Chondrocyte (in vitro differentiated cells): ENCODE results near the gene HSD11B1. TPM values are rescaled to one million over a fixed set of nuclear protein-coding genes. Genes with fewer than 3 reads are reported as not detected.
A peak's percentile ranks its signal among the peaks of the same experiment; 100 is the strongest.

ENCODE experiments used
- DNase-seq: peaks from one replicate; pipeline ENCODE4 v3.0.0; 2021; ENCODE audit warnings: mixed read lengths, low spot score
- H3K27ac Mint-ChIP-seq: one replicate; pipeline ENCODE4 v1.8.0; 2021; ENCODE audit warnings: mild to moderate bottlenecking, moderate library complexity, mixed read lengths; ENCODE audit not compliant: unreplicated experiment
- H3K27me3 Mint-ChIP-seq: 2 replicates; pipeline ENCODE4 v1.8.0; 2021; ENCODE audit warnings: low read depth, mixed read lengths
- H3K36me3 Mint-ChIP-seq: 2 replicates; pipeline ENCODE4 v1.8.0; 2021; ENCODE audit warnings: low read depth, mixed read lengths
- H3K4me1 Mint-ChIP-seq: 2 replicates; pipeline ENCODE4 v1.8.0; 2021; ENCODE audit warnings: low read depth, mild to moderate bottlenecking, mixed read lengths
- H3K4me3 Mint-ChIP-seq: one replicate; pipeline ENCODE4 v1.8.0; 2021; ENCODE audit warnings: mild to moderate bottlenecking, moderate library complexity, mixed read lengths; ENCODE audit not compliant: unreplicated experiment
- H3K9me3 Mint-ChIP-seq: 2 replicates; pipeline ENCODE4 v1.8.0; 2021; ENCODE audit warnings: low read depth, mixed read lengths
- CTCF ChIP-seq: fragments of 200-600 bp; sonication (generic); IDR thresholded peaks from 2 replicates; pipeline ENCODE4 v1.5.0; 2021; ENCODE audit warnings: antibody characterized with exemption, mild to moderate bottlenecking, moderate library complexity
- total RNA-seq: library from RNA; stranded (reverse); gene quantifications from 3 replicates; pipeline ENCODE4 v1.2.1, GENCODE V29; 2021

Gene HSD11B1
- total RNA-seq, 1 donor from 2014 or later = not detected

- H3K36me3 Mint-ChIP-seq = no peaks in the 10 kb centered on the region
- H3K27me3 Mint-ChIP-seq = peaks cover 24% of the 10 kb centered on the region
- H3K4me1 Mint-ChIP-seq = peaks cover 13% of the 10 kb centered on the region
- no peak overlapping the region for H3K4me3 Mint-ChIP-seq
- TF ChIP-seq CTCF = no peak
- H3K27ac Mint-ChIP-seq = no peak overlapping the region
- H3K9me3 Mint-ChIP-seq = no peaks in the 10 kb centered on the region
- no peak for DNase-seq
Measured at GRCh38 chr1:209741193-209741592, 36.5 kb downstream of the HSD11B1 start.

- H3K27me3 Mint-ChIP-seq = peaks cover 24% of the 10 kb centered on the region
- no peak overlapping the region for H3K4me3 Mint-ChIP-seq
- no peaks in the 10 kb centered on the region for H3K9me3 Mint-ChIP-seq
- no peaks in the 10 kb centered on the region for H3K36me3 Mint-ChIP-seq
- DNase-seq = no peak
- peaks cover 13% of the 10 kb centered on the region for H3K4me1 Mint-ChIP-seq
- H3K27ac Mint-ChIP-seq = no peak overlapping the region
- no peak for TF ChIP-seq CTCF
Measured at GRCh38 chr1:209741889-209742288, 37.2 kb downstream of the HSD11B1 start.

GRCh38 chr1:209742409-209743144, 37.9 kb downstream of the HSD11B1 start:
- no peak for DNase-seq
- Mint-ChIP-seq H3K9me3 (no peaks in the 10 kb centered on the region), H3K4me3 (no peak overlapping the region), H3K27me3 (peaks cover 19% of the 10 kb centered on the region), H3K36me3 (no peaks in the 10 kb centered on the region), H3K4me1 (peaks cover 14% of the 10 kb centered on the region), H3K27ac (peak overlapping the region; percentile 56)
- no peak for TF ChIP-seq CTCF

- Mint-ChIP-seq H3K9me3 (no peaks in the 10 kb centered on the region), H3K36me3 (no peaks in the 10 kb centered on the region), H3K4me3 (no peak overlapping the region), H3K4me1 (peaks cover 19% of the 10 kb centered on the region), H3K27ac (no peak overlapping the region), H3K27me3 (peaks cover 16% of the 10 kb centered on the region)
- no peak for TF ChIP-seq CTCF
- DNase-seq = no peak
Measured at GRCh38 chr1:209743145-209743482, 38.5 kb downstream of the HSD11B1 start.

- DNase-seq = no peak
- TF ChIP-seq CTCF = no peak
- no peaks in the 10 kb centered on the region for H3K36me3 Mint-ChIP-seq
- H3K4me3 Mint-ChIP-seq = no peak overlapping the region
- no peaks in the 10 kb centered on the region for H3K9me3 Mint-ChIP-seq
- peaks cover 20% of the 10 kb centered on the region for H3K27me3 Mint-ChIP-seq
- H3K4me1 Mint-ChIP-seq = peaks cover 22% of the 10 kb centered on the region
- no peak overlapping the region for H3K27ac Mint-ChIP-seq
Measured at GRCh38 chr1:209746451-209747165, 42.0 kb downstream of the HSD11B1 start.
